GM21390 (cell line): ENCODE measurements around the gene SLC14A1.

ENCODE experiments used
- ATAC-seq: cut with Tn5 transposase; IDR thresholded peaks from one replicate; pipeline ENCODE4 v1.9.1; 2021; ENCODE audit not compliant: unreplicated experiment

Gene SLC14A1

GRCh38 chr18:45723567-45724355 lies at the start of gene SLC14A1:
SLC14A1 (plus strand) TSS chr18:45724181; CDS start chr18:45730321, 6,140 bp downstream.
- ATAC-seq = no peak

GRCh38 chr18:45677276-45677807 lies 46.6 kb upstream of the SLC14A1 start:
- no peak for ATAC-seq

GRCh38 chr18:45678441-45678840 lies 45.5 kb upstream of the SLC14A1 start:
- ATAC-seq = no peak

- no peak for ATAC-seq
Measured at GRCh38 chr18:45678850-45679249, 45.1 kb upstream of the SLC14A1 start.

GRCh38 chr18:45680066-45680690 lies 43.8 kb upstream of the SLC14A1 start:
- no peak for ATAC-seq

- no peak for ATAC-seq
Measured at GRCh38 chr18:45682181-45682580, 41.8 kb upstream of the SLC14A1 start.

- no peak for ATAC-seq
Measured at GRCh38 chr18:45684341-45685115, 39.5 kb upstream of the SLC14A1 start.

GRCh38 chr18:45686891-45687611 lies 36.9 kb upstream of the SLC14A1 start:
- peak; percentile 92 for ATAC-seq

- peak; percentile 40 for ATAC-seq
Measured at GRCh38 chr18:45687621-45688020, 36.4 kb upstream of the SLC14A1 start.

GRCh38 chr18:45688113-45688512 lies 35.9 kb upstream of the SLC14A1 start:
- ATAC-seq = no peak

- ATAC-seq = no peak
Measured at GRCh38 chr18:45688833-45689232, 35.1 kb upstream of the SLC14A1 start.

GRCh38 chr18:45689396-45689795 lies 34.6 kb upstream of the SLC14A1 start:
- no peak for ATAC-seq

- no peak for ATAC-seq
Measured at GRCh38 chr18:45690975-45691815, 32.8 kb upstream of the SLC14A1 start.

- no peak for ATAC-seq
Measured at GRCh38 chr18:45691816-45692179, 32.2 kb upstream of the SLC14A1 start.

GRCh38 chr18:45702708-45703265 lies 21.2 kb upstream of the SLC14A1 start:
- no peak for ATAC-seq

- ATAC-seq = no peak
Measured at GRCh38 chr18:45708831-45709230, 15.2 kb upstream of the SLC14A1 start.

GRCh38 chr18:45712061-45712460 lies 11.9 kb upstream of the SLC14A1 start:
- ATAC-seq = no peak

- ATAC-seq = no peak
Measured at GRCh38 chr18:45713239-45713638, 10.7 kb upstream of the SLC14A1 start.

- ATAC-seq = no peak
Measured at GRCh38 chr18:45715212-45715780, 8.7 kb upstream of the SLC14A1 start.
